HG03064 (cell line): Measurements from ENCODE around the gene AGAP1.

Source experiments
- ATAC-seq: cut with Tn5 transposase; IDR thresholded peaks from one replicate; pipeline ENCODE4 v1.9.1; 2021; ENCODE audit warnings: low read depth; ENCODE audit not compliant: unreplicated experiment

Gene AGAP1

GRCh38 chr2:235773188-235773928, 279.5 kb downstream of the AGAP1 start:
- no peak for ATAC-seq

- no peak for ATAC-seq
Measured at GRCh38 chr2:235774153-235774870, 280.5 kb downstream of the AGAP1 start.

GRCh38 chr2:235776531-235776930, 282.7 kb downstream of the AGAP1 start:
- no peak for ATAC-seq

GRCh38 chr2:235779444-235779896, 285.6 kb downstream of the AGAP1 start:
- ATAC-seq = no peak

- no peak for ATAC-seq
Measured at GRCh38 chr2:235780401-235780800, 286.6 kb downstream of the AGAP1 start.

GRCh38 chr2:235781775-235782174, 287.9 kb downstream of the AGAP1 start:
- no peak for ATAC-seq

- no peak for ATAC-seq
Measured at GRCh38 chr2:235784788-235785187, 290.9 kb downstream of the AGAP1 start.

GRCh38 chr2:235789552-235789951, 295.7 kb downstream of the AGAP1 start:
- no peak for ATAC-seq

GRCh38 chr2:235793163-235793752, 299.4 kb downstream of the AGAP1 start:
- no peak for ATAC-seq

GRCh38 chr2:235799281-235799680, 305.4 kb downstream of the AGAP1 start:
- no peak for ATAC-seq

- no peak for ATAC-seq
Measured at GRCh38 chr2:235802542-235802941, 308.7 kb downstream of the AGAP1 start.

- no peak for ATAC-seq
Measured at GRCh38 chr2:235803028-235803427, 309.2 kb downstream of the AGAP1 start.

GRCh38 chr2:235804676-235805075, 310.8 kb downstream of the AGAP1 start:
- ATAC-seq = no peak

- ATAC-seq = no peak
Measured at GRCh38 chr2:235806986-235807750, 313.3 kb downstream of the AGAP1 start.

GRCh38 chr2:235808366-235808765, 314.5 kb downstream of the AGAP1 start:
- ATAC-seq = no peak

- no peak for ATAC-seq
Measured at GRCh38 chr2:235810252-235810651, 316.4 kb downstream of the AGAP1 start.

GRCh38 chr2:235810846-235811245, 317.0 kb downstream of the AGAP1 start:
- no peak for ATAC-seq

- ATAC-seq = no peak
Measured at GRCh38 chr2:235811446-235812184, 317.8 kb downstream of the AGAP1 start.

- ATAC-seq = no peak
Measured at GRCh38 chr2:235812185-235812665, 318.4 kb downstream of the AGAP1 start.

- no peak for ATAC-seq
Measured at GRCh38 chr2:235813398-235813797, 319.6 kb downstream of the AGAP1 start.
